ENCODE data around the gene CFAP97D2. TPM values are rescaled to one million over a fixed set of nuclear protein-coding genes. Genes with fewer than 3 reads are reported as not detected.
A peak's percentile ranks its signal among the peaks of the same experiment; 100 is the strongest.

Gene CFAP97D2
- total RNA-seq, 1 donor from 2014 or later = not detected

- Mint-ChIP-seq H3K4me1 (ENCODE audit: unreplicated experiment) (no peaks in the 10 kb centered on the region), H3K4me3 (ENCODE audit: unreplicated experiment) (no peak overlapping the region), H3K27me3 (ENCODE audit: unreplicated experiment) (peaks cover 4% of the 10 kb centered on the region), H3K27ac (ENCODE audit: unreplicated experiment) (no peak overlapping the region), H3K9me3 (ENCODE audit: unreplicated experiment) (peaks cover 5% of the 10 kb centered on the region), H3K36me3 (ENCODE audit: low read depth, unreplicated experiment) (no peaks in the 10 kb centered on the region)
- no peak for TF ChIP-seq CTCF (IDR thresholded peaks at IDR 0.05; ENCODE audit: unreplicated experiment)
- DNase-seq (ENCODE audit: low spot score) = no peak
These were observed 23.5 kb downstream of the CFAP97D2 start for GRCh38 chr13:114202581-114202980.

DNA sequence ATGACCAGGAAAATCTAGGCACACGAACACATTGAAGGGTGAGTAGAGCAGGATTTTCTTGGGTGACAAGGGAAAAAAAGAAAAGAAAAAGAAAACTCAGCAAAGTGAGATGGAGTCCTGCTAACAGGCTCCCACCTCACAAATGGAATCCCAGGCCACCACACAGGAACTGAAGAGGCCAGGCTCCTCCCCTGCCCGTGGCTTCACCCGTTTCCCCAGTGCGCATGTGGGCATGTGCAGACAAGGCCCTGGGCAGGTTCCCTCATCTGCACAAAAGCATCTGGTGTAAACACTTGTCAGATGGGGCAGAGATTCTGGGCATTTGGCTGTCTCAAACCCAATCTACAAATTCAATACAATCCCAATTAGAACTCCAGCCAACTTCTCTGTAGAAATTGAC is 24.5 kb downstream of the CFAP97D2 start:
- Mint-ChIP-seq H3K36me3 (ENCODE audit: low read depth, unreplicated experiment) (no peaks in the 10 kb centered on the region), H3K4me3 (ENCODE audit: unreplicated experiment) (no peak overlapping the region), H3K27ac (ENCODE audit: unreplicated experiment) (no peak overlapping the region), H3K4me1 (ENCODE audit: unreplicated experiment) (no peaks in the 10 kb centered on the region), H3K9me3 (ENCODE audit: unreplicated experiment) (peaks cover 5% of the 10 kb centered on the region), H3K27me3 (ENCODE audit: unreplicated experiment) (peaks cover 4% of the 10 kb centered on the region)
- no peak for DNase-seq (ENCODE audit: low spot score)
- no peak for TF ChIP-seq CTCF (IDR thresholded peaks at IDR 0.05; ENCODE audit: unreplicated experiment)

DNA sequence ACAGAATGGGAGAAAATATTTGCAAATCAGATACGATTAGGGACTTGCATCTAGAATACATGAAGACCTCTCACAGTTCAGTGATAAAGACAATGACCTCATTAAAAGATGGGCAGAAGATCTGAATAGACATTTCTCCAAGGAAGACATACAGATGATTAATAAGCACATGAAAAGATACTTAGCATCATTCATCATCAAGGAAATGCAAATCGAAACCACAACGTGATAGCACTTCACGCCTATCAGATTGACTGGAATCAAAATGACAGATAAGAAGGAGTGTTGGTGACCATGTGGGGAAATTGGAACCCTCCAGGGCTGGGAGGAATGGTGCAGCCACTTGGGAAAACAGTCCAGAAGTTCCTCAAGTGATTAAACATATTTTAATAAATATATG is 25.8 kb downstream of the CFAP97D2 start:
- DNase-seq (ENCODE audit: low spot score) = no peak
- no peak overlapping the region for H3K27ac Mint-ChIP-seq (ENCODE audit: unreplicated experiment)
- no peaks in the 10 kb centered on the region for H3K36me3 Mint-ChIP-seq (ENCODE audit: low read depth, unreplicated experiment)
- TF ChIP-seq CTCF (IDR thresholded peaks at IDR 0.05; ENCODE audit: unreplicated experiment) = no peak
- peaks cover 4% of the 10 kb centered on the region for H3K27me3 Mint-ChIP-seq (ENCODE audit: unreplicated experiment)
- peaks cover 5% of the 10 kb centered on the region for H3K9me3 Mint-ChIP-seq (ENCODE audit: unreplicated experiment)
- no peak overlapping the region for H3K4me3 Mint-ChIP-seq (ENCODE audit: unreplicated experiment)
- H3K4me1 Mint-ChIP-seq (ENCODE audit: unreplicated experiment) = no peaks in the 10 kb centered on the region

- no peaks in the 10 kb centered on the region for H3K36me3 Mint-ChIP-seq (ENCODE audit: low read depth, unreplicated experiment)
- H3K4me1 Mint-ChIP-seq (ENCODE audit: unreplicated experiment) = peaks cover 6% of the 10 kb centered on the region
- H3K27ac Mint-ChIP-seq (ENCODE audit: unreplicated experiment) = no peak overlapping the region
- no peak for TF ChIP-seq CTCF (IDR thresholded peaks at IDR 0.05; ENCODE audit: unreplicated experiment)
- DNase-seq (ENCODE audit: low spot score) = no peak
- no peak overlapping the region for H3K4me3 Mint-ChIP-seq (ENCODE audit: unreplicated experiment)
- H3K9me3 Mint-ChIP-seq (ENCODE audit: unreplicated experiment) = peaks cover 5% of the 10 kb centered on the region
- peaks cover 9% of the 10 kb centered on the region for H3K27me3 Mint-ChIP-seq (ENCODE audit: unreplicated experiment)
These were observed 29.1 kb downstream of the CFAP97D2 start for GRCh38 chr13:114208134-114208533.

DNA sequence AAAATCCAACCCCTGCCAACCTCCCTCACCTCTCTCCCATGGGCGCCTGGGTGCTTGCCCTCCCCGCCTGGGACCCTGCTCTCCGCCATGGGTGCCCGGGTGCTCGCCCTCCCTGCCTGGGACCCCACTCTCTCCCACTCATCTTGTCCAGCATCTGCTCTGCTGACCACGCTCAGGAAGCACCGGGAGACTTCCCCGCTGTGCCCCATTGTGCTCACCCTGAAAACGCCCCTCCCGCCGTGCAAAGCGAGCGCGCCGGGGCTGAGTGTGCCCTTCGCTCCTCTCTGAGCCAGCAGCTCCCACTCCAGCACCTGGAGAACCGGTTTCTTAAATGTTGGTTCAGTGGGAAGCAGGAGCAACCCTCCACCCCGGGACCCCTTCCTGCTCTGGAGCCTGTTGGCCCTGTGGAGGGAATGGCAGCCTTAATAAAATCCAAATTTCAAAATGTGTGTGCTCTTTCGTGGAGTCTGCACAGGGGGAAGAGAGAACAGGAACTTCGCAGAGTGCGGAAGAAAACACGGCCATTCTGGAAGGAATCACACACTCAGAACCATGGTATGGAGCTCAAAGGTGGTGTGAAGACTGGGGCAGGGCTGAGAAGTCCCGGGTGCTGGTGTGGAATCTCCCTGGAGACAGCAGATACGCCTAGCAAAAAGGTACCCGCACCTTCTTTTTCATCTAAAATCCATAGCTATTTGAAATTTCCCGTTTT is 32.5 kb downstream of the CFAP97D2 start:
- Mint-ChIP-seq H3K27me3 (ENCODE audit: unreplicated experiment) (peaks cover 7% of the 10 kb centered on the region), H3K4me1 (ENCODE audit: unreplicated experiment) (peaks cover 6% of the 10 kb centered on the region), H3K27ac (ENCODE audit: unreplicated experiment) (no peak overlapping the region), H3K4me3 (ENCODE audit: unreplicated experiment) (peak overlapping the region; percentile 14), H3K36me3 (ENCODE audit: low read depth, unreplicated experiment) (no peaks in the 10 kb centered on the region), H3K9me3 (ENCODE audit: unreplicated experiment) (no peaks in the 10 kb centered on the region)
- no peak for TF ChIP-seq CTCF (IDR thresholded peaks at IDR 0.05; ENCODE audit: unreplicated experiment)
- no peak for DNase-seq (ENCODE audit: low spot score)
